ENCODE measurements around the gene LMTK3. TPM values are rescaled to one million over a fixed set of nuclear protein-coding genes. Genes with fewer than 3 reads are reported as not detected.
A peak's percentile ranks its signal among the peaks of the same experiment; 100 is the strongest.

LMTK3 gene
- total and polyA plus RNA-seq, 2 experiments from 2014 or later: 1.1 to 7.4 TPM

DNA sequence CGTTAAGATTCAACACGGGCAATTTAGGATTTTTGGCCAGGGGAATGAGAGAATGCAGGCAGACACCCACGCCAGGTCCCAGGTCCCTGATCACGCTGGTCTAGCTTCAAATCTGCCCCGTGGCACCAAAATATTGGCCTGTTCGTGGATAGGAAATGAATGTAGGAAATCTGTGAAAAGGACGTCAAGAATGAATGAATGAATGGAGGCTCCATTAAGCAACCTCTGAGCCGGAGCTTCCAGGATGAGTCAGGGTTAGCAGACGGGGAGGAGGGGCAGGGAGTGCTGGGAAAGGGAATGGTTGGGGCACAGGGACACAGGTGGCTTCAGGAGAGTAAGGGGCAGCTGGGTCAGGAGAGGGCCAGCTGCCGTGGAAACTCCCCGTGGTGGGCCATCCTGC, 44.5 kb upstream of the LMTK3 start:
- H3K27ac ChIP-seq: no peak overlapping the region
- H3K4me1 ChIP-seq (ENCODE audit: low read depth): peaks cover 6% of the 10 kb centered on the region
- H3K36me3 ChIP-seq: no peaks in the 10 kb centered on the region
- TF ChIP-seq, protein P1, sequence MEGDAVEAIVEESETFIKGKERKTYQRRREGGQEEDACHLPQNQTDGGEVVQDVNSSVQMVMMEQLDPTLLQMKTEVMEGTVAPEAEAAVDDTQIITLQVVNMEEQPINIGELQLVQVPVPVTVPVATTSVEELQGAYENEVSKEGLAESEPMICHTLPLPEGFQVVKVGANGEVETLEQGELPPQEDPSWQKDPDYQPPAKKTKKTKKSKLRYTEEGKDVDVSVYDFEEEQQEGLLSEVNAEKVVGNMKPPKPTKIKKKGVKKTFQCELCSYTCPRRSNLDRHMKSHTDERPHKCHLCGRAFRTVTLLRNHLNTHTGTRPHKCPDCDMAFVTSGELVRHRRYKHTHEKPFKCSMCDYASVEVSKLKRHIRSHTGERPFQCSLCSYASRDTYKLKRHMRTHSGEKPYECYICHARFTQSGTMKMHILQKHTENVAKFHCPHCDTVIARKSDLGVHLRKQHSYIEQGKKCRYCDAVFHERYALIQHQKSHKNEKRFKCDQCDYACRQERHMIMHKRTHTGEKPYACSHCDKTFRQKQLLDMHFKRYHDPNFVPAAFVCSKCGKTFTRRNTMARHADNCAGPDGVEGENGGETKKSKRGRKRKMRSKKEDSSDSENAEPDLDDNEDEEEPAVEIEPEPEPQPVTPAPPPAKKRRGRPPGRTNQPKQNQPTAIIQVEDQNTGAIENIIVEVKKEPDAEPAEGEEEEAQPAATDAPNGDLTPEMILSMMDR (IDR thresholded peaks at IDR 0.05; ENCODE audit: low read depth, low read length): no peak
- no peaks in the 10 kb centered on the region for H3K27me3 ChIP-seq
- H3K4me3 ChIP-seq: no peak overlapping the region
- peak in 1 of 2 donors; percentile 60 for DNase-seq (ENCODE audit: low read depth in 1 of 2, low spot score in 1 of 2)
- H3K9me3 ChIP-seq (ENCODE audit: low read depth): no peaks in the 10 kb centered on the region

GRCh38 chr19:48554385-48555091, 42.9 kb upstream of the LMTK3 start:
- Histone ChIP-seq H3K4me3 (no peak overlapping the region), H3K27me3 (no peaks in the 10 kb centered on the region)
- peak; percentile 19 to 36 for DNase-seq (ENCODE audit: low read depth in 1 of 2, low spot score in 1 of 2)

GRCh38 chr19:48553676-48554384, 42.2 kb upstream of the LMTK3 start:
- TF ChIP-seq, protein P1 (IDR thresholded peaks at IDR 0.05; ENCODE audit: low read depth, low read length): no peak
- Histone ChIP-seq H3K4me3 (no peak overlapping the region), H3K4me1 (ENCODE audit: low read depth) (peaks cover 6% of the 10 kb centered on the region), H3K9me3 (ENCODE audit: low read depth) (no peaks in the 10 kb centered on the region), H3K36me3 (no peaks in the 10 kb centered on the region), H3K27ac (no peak overlapping the region), H3K27me3 (no peaks in the 10 kb centered on the region)
- DNase-seq (ENCODE audit: low read depth in 1 of 2, low spot score in 1 of 2): peak; percentile 17 to 72

More at GRCh38 chr19:48554385-48555091, 42.9 kb upstream of the LMTK3 start:
- Histone ChIP-seq H3K9me3 (ENCODE audit: low read depth) (no peaks in the 10 kb centered on the region), H3K36me3 (no peaks in the 10 kb centered on the region), H3K27ac (no peak overlapping the region), H3K4me1 (ENCODE audit: low read depth) (peaks cover 6% of the 10 kb centered on the region)
- TF ChIP-seq, protein P1 (IDR thresholded peaks at IDR 0.05; ENCODE audit: low read depth, low read length): no peak

DNA sequence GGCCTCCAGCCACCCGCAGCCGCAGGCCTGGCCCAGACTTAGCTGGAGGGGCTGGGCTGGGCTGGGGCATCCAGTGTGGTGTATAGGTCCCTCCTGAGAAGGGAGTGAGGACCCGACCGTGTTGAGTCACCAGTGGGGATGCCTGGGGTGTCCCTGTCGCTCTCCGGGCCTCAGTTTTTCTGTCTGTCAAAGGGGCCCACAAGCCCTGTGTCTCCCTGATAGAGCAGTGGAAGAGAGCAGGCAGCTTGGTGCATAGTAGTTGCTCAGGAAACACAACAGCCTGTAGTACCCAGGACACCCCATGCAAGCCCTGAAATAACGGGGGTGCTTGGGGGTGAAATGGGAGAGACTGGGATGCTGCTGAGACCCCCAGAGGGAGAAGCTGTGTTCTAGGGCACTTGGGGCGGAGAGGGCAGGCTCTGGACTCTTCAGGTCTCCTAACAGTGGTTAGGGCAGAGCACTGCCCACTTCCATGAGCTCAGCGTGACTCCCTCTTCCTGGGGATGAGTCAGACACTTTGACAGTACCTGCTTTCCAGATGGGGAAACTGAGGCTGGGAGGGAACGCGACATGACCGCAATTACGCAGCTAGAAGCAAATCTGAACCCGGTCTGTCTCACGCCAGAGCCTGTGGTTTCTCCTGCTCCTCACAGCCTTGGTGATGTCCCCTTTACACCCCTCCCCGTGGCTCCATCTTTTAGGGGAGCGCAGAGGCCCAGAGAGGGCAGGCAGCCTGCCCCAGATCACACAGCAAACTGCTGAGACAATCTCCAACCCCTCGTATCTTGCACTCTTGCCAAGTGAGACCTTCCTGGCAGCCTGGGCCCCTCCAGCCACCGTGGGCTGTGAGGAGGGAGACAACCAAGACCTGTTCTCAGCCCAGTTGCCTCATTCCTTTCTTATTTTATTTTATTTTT, 41.0 kb upstream of the LMTK3 start:
- Histone ChIP-seq H3K36me3 (no peaks in the 10 kb centered on the region), H3K4me1 (ENCODE audit: low read depth) (peaks cover 6% of the 10 kb centered on the region), H3K9me3 (ENCODE audit: low read depth) (no peaks in the 10 kb centered on the region), H3K27me3 (no peaks in the 10 kb centered on the region), H3K27ac (no peak overlapping the region), H3K4me3 (no peak overlapping the region)
- TF ChIP-seq, protein P1 (IDR thresholded peaks at IDR 0.05; ENCODE audit: low read depth, low read length): no peak
- DNase-seq (ENCODE audit: low read depth in 1 of 2, low spot score in 1 of 2): no peak

Measured in cardiac muscle cell (in vitro differentiated cells and primary cell).